Left renal cortex interstitium (tissue), 4 donors: ENCODE results near the gene ANKRD22. TPM values are rescaled to one million over a fixed set of nuclear protein-coding genes. Genes with fewer than 3 reads are reported as not detected.

Experiments
- DNase-seq, 4 donors: peaks; one replicate each; pipeline ENCODE4 v3.0.0-alpha.2; 2013; ENCODE audit warnings: low read depth in 4 of 4, low spot score in 2 of 4, missing footprints in 1 of 4
- polyA plus RNA-seq, 4 donors: library from polyadenylated mRNA; unstranded; fragments of 120-200 nt; gene quantifications; one replicate each; pipeline ENCODE4 v1.2.1, GENCODE V29; 2013; ENCODE audit not compliant: insufficient read length in 4 of 4

Gene ANKRD22
- polyA plus RNA-seq, 4 donors: 0.25 to 0.49 (median 0.46) TPM

GRCh38 chr10:88803641-88804040, 48.0 kb downstream of the ANKRD22 start:
- no peak for DNase-seq

- DNase-seq: no peak
Measured at GRCh38 chr10:88802523-88803285, 48.9 kb downstream of the ANKRD22 start, which contains the start of gene LIPM. Gene LIPM (plus strand): TSS chr10:88802730. CDS start chr10:88802897, 167 bp downstream.

- no peak for DNase-seq
Measured at GRCh38 chr10:88800152-88801125, 51.2 kb downstream of the ANKRD22 start.

- DNase-seq: no peak
Measured at GRCh38 chr10:88794731-88795130, 56.9 kb downstream of the ANKRD22 start.

GRCh38 chr10:88793712-88794299, 57.8 kb downstream of the ANKRD22 start:
- DNase-seq: no peak

GRCh38 chr10:88792661-88793060, 59.0 kb downstream of the ANKRD22 start:
- DNase-seq: no peak

GRCh38 chr10:88791924-88792323, 59.7 kb downstream of the ANKRD22 start:
- DNase-seq: peak in 1 of 4 donors; percentile 4

- DNase-seq: no peak
Measured at GRCh38 chr10:88788924-88789323, 62.7 kb downstream of the ANKRD22 start.

- no peak for DNase-seq
Measured at GRCh38 chr10:88787463-88787862, 64.2 kb downstream of the ANKRD22 start.

- no peak for DNase-seq
Measured at GRCh38 chr10:88786032-88786770, 65.4 kb downstream of the ANKRD22 start.

GRCh38 chr10:88783724-88784123, 67.9 kb downstream of the ANKRD22 start:
- no peak for DNase-seq

GRCh38 chr10:88782222-88782621, 69.4 kb downstream of the ANKRD22 start:
- no peak for DNase-seq

GRCh38 chr10:88781206-88781605, 70.4 kb downstream of the ANKRD22 start:
- no peak for DNase-seq

Other genes with a start within 250 kb of the ANKRD22 start
- under 1 TPM; 0.11 to 0.47 (median 0.43) TPM for gene LIPF, start 187.4 kb downstream of the ANKRD22 start, polyA plus RNA-seq
- gene LIPK, start 145.6 kb downstream of the ANKRD22 start, polyA plus RNA-seq: not detected
- gene LIPN, start 91.8 kb downstream of the ANKRD22 start, polyA plus RNA-seq: not detected
- gene LIPM, start 49.1 kb downstream of the ANKRD22 start, polyA plus RNA-seq: under 1 TPM in 1 of 4 donors, not detected in 3; 0.13 TPM
- gene STAMBPL1, start 28.4 kb upstream of the ANKRD22 start, polyA plus RNA-seq: 1 to 10 TPM; 1.9 to 2.3 (median 2.2) TPM
- gene ACTA2, start 100.9 kb upstream of the ANKRD22 start, polyA plus RNA-seq: 100 to 1,000 TPM; 165 to 197 (median 178) TPM
- gene FAS, start 139.0 kb upstream of the ANKRD22 start, polyA plus RNA-seq: 10 to 100 TPM; 10.0 to 12.7 (median 11.3) TPM